RKO (cell line): ENCODE results near the gene ADAMTS2.

Experiments used
- DNase-seq: peaks from one replicate; pipeline ENCODE4 v3.0.0-alpha.2; 2016; ENCODE audit warnings: low spot score

Gene ADAMTS2

DNA sequence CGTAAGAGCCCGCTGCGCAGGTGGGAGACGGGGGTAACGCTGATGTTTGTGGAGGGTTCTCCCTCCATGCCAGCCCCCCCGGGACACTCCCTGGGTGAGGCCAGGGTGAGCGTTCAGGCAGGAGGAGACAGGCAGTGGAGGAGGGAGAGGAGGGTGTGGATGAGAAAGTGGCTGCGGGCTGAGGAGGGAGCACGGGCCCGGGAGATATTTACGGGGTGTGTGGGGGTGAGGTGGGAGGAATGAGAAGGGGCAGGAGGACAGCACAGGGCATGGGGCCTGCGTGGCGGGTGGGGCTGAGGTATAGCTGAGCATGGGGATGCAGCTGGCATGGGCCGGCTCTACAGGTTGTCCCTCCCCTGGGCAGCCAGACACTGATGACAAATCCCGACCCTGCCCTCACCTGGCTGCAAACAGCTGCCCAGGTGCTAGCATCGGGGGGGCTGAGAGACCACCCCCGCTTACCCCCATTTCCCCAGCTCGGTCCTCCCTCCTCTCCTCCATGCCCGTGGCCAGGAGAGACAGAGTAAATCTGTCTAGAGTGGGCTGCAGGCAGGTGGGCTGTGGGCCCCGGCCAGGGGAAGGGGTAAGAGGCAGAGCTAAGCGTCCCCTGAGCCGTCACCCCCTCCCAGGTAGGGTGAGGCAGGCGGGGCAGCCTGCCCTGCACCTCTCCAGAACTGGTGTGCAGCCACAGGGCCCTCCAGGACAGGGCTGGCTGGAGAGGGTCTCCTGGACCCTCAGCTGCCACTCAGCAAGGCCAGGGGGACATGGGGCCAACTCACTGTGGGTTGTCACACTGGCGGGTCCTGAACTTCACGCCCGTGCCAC, 205.9 kb downstream of the ADAMTS2 start:
- DNase-seq: no peak

DNA sequence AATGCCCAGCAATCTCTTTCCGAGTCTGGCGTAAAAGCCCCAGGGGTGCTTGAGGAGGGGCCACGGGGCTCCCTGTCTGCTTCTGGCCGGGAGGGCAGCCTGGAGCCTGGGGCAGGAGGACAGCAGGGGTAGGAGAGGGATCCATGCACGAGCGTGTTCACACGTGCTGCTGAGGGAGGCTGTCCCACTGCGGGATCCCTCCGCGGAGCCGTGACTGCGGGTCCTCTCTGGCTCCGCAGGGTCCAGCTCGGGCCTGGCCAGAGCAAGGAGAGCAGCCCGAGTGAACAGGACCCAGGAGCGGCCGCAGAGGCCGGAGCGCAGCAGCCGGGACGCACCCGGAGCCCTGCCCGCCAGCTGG, 206.7 kb downstream of the ADAMTS2 start:
- DNase-seq: no peak

- no peak for DNase-seq
These were observed 207.4 kb downstream of the ADAMTS2 start for GRCh38 chr5:179137643-179138567.

DNA sequence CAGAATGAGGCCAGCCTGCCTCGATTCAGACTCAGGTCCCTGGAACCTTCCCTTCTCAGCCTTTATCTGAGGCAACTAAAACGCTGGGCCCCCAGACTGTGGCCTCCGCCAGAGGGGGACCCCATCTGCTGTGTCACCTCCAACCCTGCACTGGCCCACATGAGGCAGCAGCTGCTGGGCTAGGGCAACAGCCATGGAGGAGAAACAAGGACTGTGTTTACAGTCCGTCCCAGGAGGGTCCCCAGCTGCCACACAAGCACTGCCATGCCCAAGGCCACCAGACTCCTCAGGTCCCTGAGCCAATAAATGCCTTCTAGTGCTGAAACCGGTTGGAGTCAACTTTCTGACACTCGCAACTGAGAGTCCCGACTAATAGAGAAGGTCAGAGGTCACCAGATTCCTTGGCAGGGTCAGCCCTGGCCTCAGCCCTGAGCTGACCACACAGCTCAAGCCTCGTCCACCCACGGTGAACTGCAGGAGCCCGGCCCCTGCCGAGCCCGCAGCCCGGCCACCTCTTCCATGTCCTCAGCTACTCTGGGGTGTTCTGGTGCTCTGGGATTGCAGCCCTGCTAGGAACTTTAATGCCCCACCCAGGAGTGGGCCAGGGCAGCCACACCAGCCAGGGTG, 208.1 kb downstream of the ADAMTS2 start:
- no peak for DNase-seq

DNA sequence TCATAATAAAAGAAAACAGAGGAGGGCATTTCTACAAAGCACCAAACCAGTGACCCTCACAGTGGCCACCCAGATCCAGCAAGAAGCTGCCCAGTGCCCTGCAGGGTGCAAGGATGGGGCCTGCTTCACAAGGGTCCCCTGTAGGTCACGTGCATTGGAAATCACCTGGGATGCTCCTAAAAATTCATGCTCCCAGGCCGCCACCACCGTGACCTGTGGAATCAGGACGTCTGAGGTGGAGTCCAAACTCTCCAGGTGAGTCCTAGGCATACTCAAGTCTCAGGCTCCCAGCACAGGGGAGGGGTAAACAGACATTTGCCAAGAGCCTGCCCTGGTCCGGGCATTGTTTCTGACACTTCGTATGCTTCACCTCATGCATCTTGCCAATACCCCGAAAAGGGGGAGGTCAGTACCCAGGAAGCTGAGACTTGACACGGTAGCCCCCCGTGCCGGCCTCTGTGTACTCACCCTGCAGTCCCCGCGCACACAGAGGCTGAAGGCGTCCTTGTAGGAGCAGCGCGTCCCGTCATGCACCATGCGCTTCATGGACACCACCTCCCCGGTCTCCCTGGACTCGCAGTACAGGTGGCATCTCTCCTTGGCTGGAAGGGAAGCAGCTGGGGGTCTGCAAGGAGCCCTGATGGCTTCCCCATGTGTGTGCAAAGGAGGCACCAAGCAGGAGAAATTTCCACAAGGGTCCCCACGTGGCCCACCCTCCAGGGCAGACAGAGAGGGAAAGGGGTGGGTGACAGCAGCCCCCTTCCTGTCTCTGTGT, 209.6 kb downstream of the ADAMTS2 start:
- no peak for DNase-seq

DNA sequence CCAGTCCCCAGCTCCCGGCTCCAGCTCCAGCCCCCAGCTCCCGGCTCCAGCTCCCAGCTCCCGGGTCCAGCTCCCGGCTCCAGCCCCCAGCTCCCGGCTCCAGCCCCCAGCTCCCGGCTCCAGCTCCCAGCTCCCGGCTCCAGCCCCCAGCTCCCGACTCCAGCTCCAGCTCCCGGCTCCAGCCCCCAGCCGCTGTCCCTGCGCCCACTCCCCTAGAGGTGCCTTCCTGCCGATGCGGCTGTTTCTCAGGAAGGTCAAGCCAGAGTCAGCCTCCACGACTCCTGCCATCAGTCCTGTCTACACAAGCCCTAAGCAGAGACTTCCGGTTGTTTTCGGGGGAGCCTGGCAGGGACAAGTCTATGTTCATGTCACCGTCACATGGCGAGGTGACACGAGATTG, 210.3 kb downstream of the ADAMTS2 start:
- no peak for DNase-seq

DNA sequence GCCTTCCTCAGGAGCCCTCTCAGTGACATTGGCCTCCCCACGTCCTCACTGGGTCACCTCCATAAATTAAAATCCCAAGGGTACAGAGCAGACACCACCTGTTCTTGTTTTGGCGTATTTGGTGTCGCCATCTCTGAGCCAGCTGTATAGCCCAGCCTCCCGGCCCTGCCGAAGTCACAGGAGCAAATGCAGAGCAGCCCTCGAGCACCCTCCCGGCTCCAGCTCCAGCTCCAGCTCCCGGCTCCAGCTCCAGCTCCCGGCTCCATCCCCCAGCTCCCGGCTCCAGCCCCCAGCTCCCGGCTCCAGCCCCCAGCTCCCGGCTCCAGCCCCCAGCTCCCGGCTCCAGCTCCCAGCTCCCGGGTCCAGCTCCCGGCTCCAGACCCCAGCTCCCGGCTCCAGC, 210.8 kb downstream of the ADAMTS2 start:
- DNase-seq: no peak

DNA sequence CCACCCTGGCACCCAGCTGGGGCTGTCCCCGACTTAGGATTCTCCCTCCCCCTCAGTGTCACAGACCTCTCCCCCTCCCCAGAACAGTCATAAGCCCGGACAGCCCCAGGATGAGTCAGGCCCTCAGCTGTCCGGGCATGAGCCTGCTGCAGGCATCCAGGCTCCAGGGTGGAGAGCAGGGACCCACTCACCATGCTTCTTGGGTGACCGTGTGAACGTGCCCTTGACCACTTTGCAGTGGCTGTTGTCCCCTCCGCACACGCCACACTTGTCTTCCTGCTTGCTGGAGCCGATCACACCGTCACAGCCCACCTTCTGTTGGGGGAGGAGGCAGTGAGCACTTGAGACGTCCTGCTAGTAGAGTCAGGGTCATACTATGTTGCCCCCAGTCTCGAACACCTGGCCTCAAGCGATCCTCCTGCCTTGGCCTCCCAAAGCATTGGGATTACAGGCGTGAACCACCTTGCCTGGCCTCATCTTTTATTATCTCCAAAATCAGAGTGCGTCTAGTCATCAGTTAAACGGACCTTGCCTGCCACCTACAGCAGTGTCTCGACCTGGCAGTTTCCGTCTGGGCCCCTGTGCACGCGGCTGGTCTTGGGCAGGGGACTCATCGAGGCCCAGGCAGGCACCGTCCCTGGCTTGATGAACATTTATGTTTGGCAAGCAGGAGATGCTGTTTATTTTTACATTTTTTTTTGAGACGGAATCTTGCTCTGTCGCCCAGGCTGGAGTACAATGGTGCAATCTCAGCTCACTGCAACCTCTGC, 212.5 kb downstream of the ADAMTS2 start:
- DNase-seq: no peak

DNA sequence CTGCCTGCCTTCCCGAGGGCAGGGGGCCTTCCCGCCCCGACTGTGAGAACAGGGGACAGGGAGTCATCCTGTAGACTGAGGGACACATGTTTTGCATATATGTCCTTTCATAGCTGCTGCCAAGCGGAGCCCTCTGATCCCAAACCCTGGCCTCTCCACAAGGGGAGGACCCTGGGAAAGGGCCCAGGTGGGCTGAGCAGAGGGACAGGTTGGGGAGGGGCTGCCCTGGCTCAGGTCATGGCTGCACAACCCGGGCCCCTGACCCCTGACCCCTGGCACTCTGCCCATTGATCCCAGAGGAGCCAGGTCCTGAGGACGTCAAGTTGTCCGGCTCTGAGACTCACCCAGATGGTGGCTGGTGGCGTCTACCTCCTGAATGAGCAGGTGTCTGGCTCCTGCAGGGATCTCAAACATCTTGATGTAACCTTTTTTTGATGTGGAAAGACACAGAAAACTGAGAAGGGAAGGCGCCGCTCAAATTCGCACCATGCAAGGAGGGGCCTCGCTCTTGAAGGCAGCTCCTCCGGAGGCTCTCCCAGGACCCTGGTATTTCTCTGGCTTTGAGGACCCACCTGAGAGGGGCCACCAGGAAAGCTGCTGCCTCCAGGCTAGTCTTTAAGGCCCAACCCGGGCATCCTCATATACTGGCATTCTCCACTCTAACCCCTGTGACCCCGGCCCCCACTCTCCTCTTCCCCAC, 213.2 kb downstream of the ADAMTS2 start:
- no peak for DNase-seq

GRCh38 chr5:179131321-179131835, 213.9 kb downstream of the ADAMTS2 start:
- no peak for DNase-seq

- no peak for DNase-seq
These were observed 215.1 kb downstream of the ADAMTS2 start for GRCh38 chr5:179130101-179130681.

GRCh38 chr5:179129607-179130071, 215.6 kb downstream of the ADAMTS2 start:
- no peak for DNase-seq

DNA sequence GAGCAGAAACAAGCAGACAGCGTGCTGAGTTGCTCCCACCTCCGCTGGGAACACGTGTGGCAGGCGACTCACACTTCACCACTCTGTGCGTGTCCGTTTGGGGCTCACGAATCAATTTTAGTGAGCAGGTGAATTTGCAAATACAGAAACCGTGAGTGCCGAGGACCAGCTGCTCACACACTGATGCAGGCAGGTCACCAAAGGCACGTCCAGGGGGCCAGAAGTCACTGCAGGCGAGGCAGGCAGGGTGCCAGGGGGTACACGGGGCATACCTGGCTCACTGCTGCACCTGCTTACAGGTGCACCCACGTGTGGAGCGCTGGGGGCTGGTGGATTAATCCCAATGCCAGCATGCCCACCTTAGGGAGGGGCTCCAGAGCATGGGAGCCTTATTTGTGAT, 216.3 kb downstream of the ADAMTS2 start:
- no peak for DNase-seq

- DNase-seq: no peak
These were observed 217.3 kb downstream of the ADAMTS2 start for GRCh38 chr5:179128041-179128365.

DNA sequence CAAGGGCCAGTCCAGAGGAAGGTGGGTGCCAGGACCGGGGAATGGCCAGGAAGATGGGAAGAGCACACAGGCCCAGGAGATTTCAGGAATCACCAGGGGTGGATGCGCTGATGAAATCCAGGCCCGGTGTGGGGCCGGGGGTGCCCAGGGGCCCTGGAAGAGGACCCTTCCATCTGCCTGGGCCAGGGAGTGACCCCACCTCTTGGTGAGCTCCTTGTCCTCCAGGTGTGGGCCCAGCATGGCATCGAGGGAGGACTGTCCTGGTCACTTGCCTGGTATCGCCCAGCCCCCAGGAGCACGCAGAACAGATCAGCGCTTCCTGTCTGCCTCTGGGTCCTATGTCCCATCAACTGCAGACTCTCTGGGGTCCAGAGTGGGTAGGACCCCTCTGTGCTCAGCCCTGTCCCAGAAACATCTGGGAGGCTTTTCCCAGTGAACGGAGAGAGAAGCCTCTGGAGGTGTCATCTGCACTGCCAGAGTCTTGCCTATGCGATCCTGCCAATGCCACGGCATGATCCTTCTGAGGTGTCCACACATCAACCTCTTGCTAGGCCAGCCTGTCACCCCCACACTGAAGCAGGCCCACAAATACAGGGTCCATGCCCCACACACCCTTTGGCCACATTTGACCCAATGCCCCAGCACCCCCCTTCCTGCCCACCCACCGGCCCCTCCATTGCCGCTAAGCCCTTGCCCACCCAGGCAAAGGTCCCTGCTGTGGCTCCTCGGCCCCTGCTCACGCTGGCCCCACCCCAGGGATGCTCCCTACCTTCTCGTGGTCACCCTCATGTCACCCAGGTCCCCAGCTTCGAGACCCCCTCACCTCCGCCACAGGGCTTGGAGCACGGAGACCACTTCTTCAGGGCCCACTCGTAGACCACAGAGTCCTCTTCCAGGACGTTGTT, 217.9 kb downstream of the ADAMTS2 start:
- no peak for DNase-seq

DNA sequence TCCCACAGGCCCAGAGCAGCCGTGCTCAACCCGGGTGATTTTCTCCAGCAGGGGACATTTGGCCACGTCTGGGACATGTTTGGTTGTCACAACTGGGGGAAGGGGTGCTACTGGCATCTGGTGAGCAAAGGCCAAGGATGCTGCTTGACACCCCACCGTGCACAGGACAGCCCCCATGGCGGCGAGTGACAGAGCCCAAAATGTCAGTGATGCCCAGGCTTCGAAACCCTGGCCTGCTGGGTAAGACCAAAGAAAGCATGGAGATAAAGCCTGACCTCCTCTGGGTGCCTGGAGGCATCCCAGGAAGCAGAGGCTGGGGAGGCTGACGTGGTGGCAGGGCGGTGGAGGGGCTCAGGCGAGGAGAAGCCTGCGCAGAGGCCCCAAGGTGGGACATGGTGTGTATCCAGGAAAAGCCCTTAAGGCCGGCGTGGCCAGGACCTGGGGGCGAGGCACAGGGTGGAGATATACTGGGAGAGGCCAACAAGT, 218.7 kb downstream of the ADAMTS2 start:
- DNase-seq: no peak

- no peak for DNase-seq
These were observed 219.3 kb downstream of the ADAMTS2 start for GRCh38 chr5:179125789-179126505.
